CD14-positive monocyte (primary cell): Measurements from ENCODE around the gene ZFHX3. TPM values are rescaled to one million over a fixed set of nuclear protein-coding genes. Genes with fewer than 3 reads are reported as not detected.

Source experiments
- DNase-seq, 3 donors: peaks; one replicate each; pipeline ENCODE4 v3.0.0-alpha.2; 2011 to 2022
- H2AFZ ChIP-seq: 2 replicates; pipeline ENCODE4 v1.6.0; 2012; ENCODE audit warnings: mild to moderate bottlenecking, low read depth, low read length, inconsistent platforms; ENCODE audit not compliant: insufficient read depth, poor library complexity, severe bottlenecking
- H3K27ac ChIP-seq, 2 donors: 1 replicate in 1 of 2; 2 replicates in 1 of 2; pipeline ENCODE4 v1.5.1; 2012 to 2013; ENCODE audit warnings: low read length in 2 of 2, control low read depth in 1 of 2, inconsistent platforms in 1 of 2, low read depth in 1 of 2, mild to moderate bottlenecking in 1 of 2
- H3K27me3 ChIP-seq, 2 donors: one replicate each; pipeline versions ENCODE4 v1.6.0 to v1.6.1; 2011 to 2013; ENCODE audit warnings: low read length in 2 of 2; ENCODE audit not compliant: control insufficient read depth in 2 of 2, insufficient read depth in 2 of 2
- H3K36me3 ChIP-seq, 2 donors: replicated peaks in 1 of 2; 1 replicate in 1 of 2; 2 replicates in 1 of 2; pipeline versions ENCODE4 v1.5.1 to v1.6.1; 2012 to 2013; ENCODE audit warnings: low read length in 2 of 2, control low read depth in 1 of 2, inconsistent platforms in 1 of 2, mild to moderate bottlenecking in 1 of 2; ENCODE audit not compliant: insufficient read depth in 2 of 2, control insufficient read depth in 1 of 2
- H3K4me1 ChIP-seq, 2 donors: 1 replicate in 1 of 2; 2 replicates in 1 of 2; pipeline versions ENCODE4 v1.5.1 to v1.6.1; 2012 to 2013; ENCODE audit warnings: low read length in 2 of 2, control low read depth in 1 of 2, inconsistent platforms in 1 of 2, mild to moderate bottlenecking in 1 of 2, moderate library complexity in 1 of 2; ENCODE audit not compliant: insufficient read depth in 2 of 2, control insufficient read depth in 1 of 2
- H3K4me2 ChIP-seq: replicated peaks from 2 replicates; pipeline ENCODE3; 2012; ENCODE audit warnings: low read length, moderate library complexity, mild to moderate bottlenecking; ENCODE audit not compliant: poor library complexity, severe bottlenecking; ENCODE audit errors: extremely low read depth
- H3K4me3 ChIP-seq, 3 experiments: fragments of 200-600 bp in 1 of 3; sonication (generic) in 1 of 3; replicated peaks in 1 of 3; 1 replicate in 2 of 3; 2 replicates in 1 of 3; pipeline ENCODE4 v1.5.1; 2011 to 2013; ENCODE audit warnings: low read length in 3 of 3, mild to moderate bottlenecking in 3 of 3, control low read depth in 2 of 3, low read depth in 2 of 3, inconsistent platforms in 1 of 3, moderate library complexity in 1 of 3
- H3K79me2 ChIP-seq: 2 replicates; pipeline ENCODE4 v1.6.0; 2012; ENCODE audit warnings: mild to moderate bottlenecking, control low read depth, inconsistent platforms, low read length, moderate library complexity; ENCODE audit not compliant: insufficient read depth
- H3K9ac ChIP-seq: 2 replicates; pipeline ENCODE4 v1.6.0; 2017; ENCODE audit warnings: low read length, mild to moderate bottlenecking; ENCODE audit not compliant: insufficient read depth, poor library complexity, severe bottlenecking
- H3K9me3 ChIP-seq, 2 donors: replicated peaks in 1 of 2; 1 replicate in 1 of 2; 2 replicates in 1 of 2; pipeline versions ENCODE4 v1.5.1 to v1.6.1; 2012 to 2013; ENCODE audit warnings: low read length in 2 of 2, control low read depth in 1 of 2; ENCODE audit not compliant: control insufficient read depth in 1 of 2, insufficient read depth in 1 of 2
- H4K20me1 ChIP-seq: 2 replicates; pipeline ENCODE4 v1.6.0; 2012; ENCODE audit warnings: mild to moderate bottlenecking, low read length, control low read depth, moderate library complexity; ENCODE audit not compliant: insufficient read depth
- H3K27ac Mint-ChIP-seq, 7 donors: one replicate each; pipeline ENCODE4 v1.8.0; 2020; ENCODE audit warnings: mild to moderate bottlenecking in 7 of 7, mixed read lengths in 7 of 7, moderate library complexity in 6 of 7, inconsistent platforms in 2 of 7
- H3K27me3 Mint-ChIP-seq, 3 donors: one replicate each; pipeline ENCODE4 v1.8.0; 2021 to 2022; ENCODE audit warnings: low read depth in 3 of 3, mild to moderate bottlenecking in 3 of 3, mixed read lengths in 3 of 3, moderate library complexity in 3 of 3, inconsistent platforms in 1 of 3
- H3K36me3 Mint-ChIP-seq, 2 donors: one replicate each; pipeline ENCODE4 v1.8.0; 2020; ENCODE audit warnings: mixed read lengths in 2 of 2, inconsistent platforms in 1 of 2, mild to moderate bottlenecking in 1 of 2
- H3K4me1 Mint-ChIP-seq: one replicate; pipeline ENCODE4 v1.8.0; 2020; ENCODE audit warnings: mild to moderate bottlenecking, mixed read lengths
- H3K4me3 Mint-ChIP-seq, 2 donors: one replicate each; pipeline ENCODE4 v1.8.0; 2020; ENCODE audit warnings: mild to moderate bottlenecking in 2 of 2, mixed read lengths in 2 of 2, moderate library complexity in 1 of 2
- H3K9me3 Mint-ChIP-seq, 7 donors: one replicate each; pipeline ENCODE4 v1.8.0; 2020 to 2022; ENCODE audit warnings: mixed read lengths in 7 of 7, mild to moderate bottlenecking in 6 of 7, moderate library complexity in 6 of 7, inconsistent platforms in 2 of 7
- WGBS: methylation state at CpG from one replicate; pipeline ENCODE4 v1.1.5; 2013; ENCODE audit warnings: missing lambda C conversion rate; ENCODE audit not compliant: insufficient coverage; 5-methylcytosine and 5-hydroxymethylcytosine counted together
- intact Hi-C, 2 donors: fragments of 100-400 bp; cut with micrococcal nuclease; formaldehyde crosslinking; loops; one replicate each; pipeline versions ENCODE4 v1.15.0 to v1.15.1; 2023
- polyA plus RNA-seq, 3 donors: library from polyadenylated mRNA; depleted of rRNA in 1 of 3; unstranded in 2 of 3; stranded (reverse) in 1 of 3; fragments of 300-500 nt in 2 of 3; fragments of >200 nt in 1 of 3; fragmentation: Illumina TruSeq in 2 of 3; gene quantifications; 1 replicate in 2 of 3; 2 replicates in 1 of 3; pipeline ENCODE4 v1.2.3, GENCODE V29; 2012 to 2021
- TF ChIP-seq, protein P1 (sequence below): fragments of 200-600 bp; IDR thresholded peaks from one replicate; pipeline ENCODE4 v1.8.0; 2022; ENCODE audit warnings: antibody characterized with exemption, mild to moderate bottlenecking

The ZFHX3 gene
- polyA plus RNA-seq, 3 donors = 0.42 to 4.2 (median 0.43) TPM

DNA sequence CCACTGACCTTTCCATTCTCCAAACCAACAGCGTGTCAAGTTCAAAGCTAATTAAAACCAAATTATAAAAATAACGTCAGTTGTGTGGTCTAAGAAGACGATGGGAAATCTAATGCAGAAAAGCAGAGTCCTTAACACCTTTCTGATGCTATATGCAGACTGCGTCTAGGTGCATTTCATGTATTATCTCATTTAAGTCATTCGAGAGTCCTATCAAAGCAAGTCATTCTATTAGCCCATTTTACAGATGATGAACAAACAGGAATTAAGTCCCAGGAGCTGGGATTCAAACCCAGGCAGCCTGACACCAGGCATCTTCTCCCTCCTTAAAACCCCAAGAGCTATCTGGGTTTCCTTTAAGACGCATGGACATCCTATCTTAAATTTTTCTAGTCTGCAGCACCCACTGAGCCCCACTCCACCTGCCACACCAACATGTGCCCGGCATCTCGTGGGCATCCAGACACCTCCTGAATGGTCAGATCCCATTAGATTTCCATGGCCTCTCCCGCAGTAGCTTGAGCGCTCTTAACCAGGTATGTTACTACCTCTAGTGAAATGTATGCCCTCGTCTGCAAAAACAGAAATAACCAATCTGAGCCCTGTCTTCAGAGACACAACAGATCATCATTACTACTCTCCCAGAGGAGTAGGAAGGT, 115.1 kb downstream of the ZFHX3 start:
- H3K79me2 ChIP-seq = peaks cover 7% of the 10 kb centered on the region
- Mint-ChIP-seq H3K4me1 (peaks cover 62% of the 10 kb centered on the region), H3K36me3 (peaks cover 19 to 34% of the 10 kb centered on the region in 2 donors), H3K4me3 (peak overlapping the region in 1 of 2 donors; percentile 69), H3K27ac (peak overlapping the region; percentile 96 to 100 (median 99)), H3K27me3 (peaks cover 0 to 2% (median 0%) of the 10 kb centered on the region in 3 donors), H3K9me3 (no peaks in the 10 kb centered on the region)
- peak overlapping the region; percentile 55 to 99 for H3K27ac ChIP-seq
- no peaks in the 10 kb centered on the region for H3K27me3 ChIP-seq
- H3K9me3 ChIP-seq = no peaks in the 10 kb centered on the region
- no peaks in the 10 kb centered on the region for H3K36me3 ChIP-seq
- no peak overlapping the region for H2AFZ ChIP-seq
- H3K4me3 ChIP-seq = peak overlapping the region in 1 of 3 experiments; percentile 25
- TF ChIP-seq, protein P1, sequence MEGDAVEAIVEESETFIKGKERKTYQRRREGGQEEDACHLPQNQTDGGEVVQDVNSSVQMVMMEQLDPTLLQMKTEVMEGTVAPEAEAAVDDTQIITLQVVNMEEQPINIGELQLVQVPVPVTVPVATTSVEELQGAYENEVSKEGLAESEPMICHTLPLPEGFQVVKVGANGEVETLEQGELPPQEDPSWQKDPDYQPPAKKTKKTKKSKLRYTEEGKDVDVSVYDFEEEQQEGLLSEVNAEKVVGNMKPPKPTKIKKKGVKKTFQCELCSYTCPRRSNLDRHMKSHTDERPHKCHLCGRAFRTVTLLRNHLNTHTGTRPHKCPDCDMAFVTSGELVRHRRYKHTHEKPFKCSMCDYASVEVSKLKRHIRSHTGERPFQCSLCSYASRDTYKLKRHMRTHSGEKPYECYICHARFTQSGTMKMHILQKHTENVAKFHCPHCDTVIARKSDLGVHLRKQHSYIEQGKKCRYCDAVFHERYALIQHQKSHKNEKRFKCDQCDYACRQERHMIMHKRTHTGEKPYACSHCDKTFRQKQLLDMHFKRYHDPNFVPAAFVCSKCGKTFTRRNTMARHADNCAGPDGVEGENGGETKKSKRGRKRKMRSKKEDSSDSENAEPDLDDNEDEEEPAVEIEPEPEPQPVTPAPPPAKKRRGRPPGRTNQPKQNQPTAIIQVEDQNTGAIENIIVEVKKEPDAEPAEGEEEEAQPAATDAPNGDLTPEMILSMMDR = no peak
- no peaks in the 10 kb centered on the region for H4K20me1 ChIP-seq
- H3K4me1 ChIP-seq = peaks cover 55 to 56% of the 10 kb centered on the region in 2 donors
- H3K4me2 ChIP-seq = peak overlapping the region; percentile 56
- 97% methylated on average over 7 of the region's 11 CpGs for WGBS
- intact Hi-C loops = loop anchor here (5.0 to 10.0 kb wide), 4 partner anchors 112 to 728 kb away; partner anchors contain the start of gene ZFHX3 (in 1 of the 2)
- DNase-seq = no peak
- H3K9ac ChIP-seq = peak overlapping the region; percentile 78

- Mint-ChIP-seq H3K4me1 (peaks cover 64% of the 10 kb centered on the region), H3K27me3 (peaks cover 0 to 4% (median 0%) of the 10 kb centered on the region in 3 donors), H3K36me3 (peaks cover 16 to 31% of the 10 kb centered on the region in 2 donors), H3K27ac (peak overlapping the region; percentile 96 to 100 (median 99)), H3K9me3 (no peaks in the 10 kb centered on the region), H3K4me3 (peak overlapping the region; percentile 5 to 69)
- TF ChIP-seq, protein P1 = no peak
- H3K27ac ChIP-seq = peak overlapping the region; percentile 55 to 99
- H3K79me2 ChIP-seq = peaks cover 7% of the 10 kb centered on the region
- peak overlapping the region; percentile 56 for H3K4me2 ChIP-seq
- no peaks in the 10 kb centered on the region for H3K9me3 ChIP-seq
- H2AFZ ChIP-seq = no peak overlapping the region
- H3K9ac ChIP-seq = peak overlapping the region; percentile 78
- no peaks in the 10 kb centered on the region for H3K27me3 ChIP-seq
- peak overlapping the region; percentile 3 to 25 (median 21) for H3K4me3 ChIP-seq
- WGBS = no CpG with 5 or more reads among the region's 2 CpGs
- no peaks in the 10 kb centered on the region for H3K36me3 ChIP-seq
- H4K20me1 ChIP-seq = no peaks in the 10 kb centered on the region
- peaks cover 63 to 64% of the 10 kb centered on the region in 2 donors for H3K4me1 ChIP-seq
- DNase-seq = peak; percentile 57 to 77 (median 74)
- intact Hi-C loops = loop anchor here (5.0 to 10.0 kb wide), 4 partner anchors 113 to 727 kb away; partner anchors contain the start of gene ZFHX3 (in 1 of the 2)
Measured at GRCh38 chr16:72932050-72932449, 115.9 kb downstream of the ZFHX3 start.
